HepG2 (cell line): Measurements from ENCODE around the gene FAM229A. TPM values are rescaled to one million over a fixed set of nuclear protein-coding genes. Genes with fewer than 3 reads are reported as not detected.

Experiments used
- ARNTL ChIP-seq: sonication (generic); formaldehyde crosslinking; IDR thresholded peaks from 2 replicates; pipeline ENCODE4 v1.4.0; 2020; ENCODE audit warnings: mild to moderate bottlenecking, missing genetic modification reagents
- CHCHD3 ChIP-seq: sonication (generic); formaldehyde crosslinking; IDR thresholded peaks from 2 replicates; pipeline ENCODE4 v1.8.0; 2022; ENCODE audit warnings: mild to moderate bottlenecking, missing genetic modification reagents, moderate library complexity
- CREB1 ChIP-seq, 2 experiments: fragments of 450-650 bp in 1 of 2; IDR thresholded peaks; 2 replicates each; pipeline ENCODE4 v1.6.1; 2016 to 2017; ENCODE audit warnings: control low read depth in 1 of 2, mild to moderate bottlenecking in 1 of 2, missing compliant biosample characterization in 1 of 2, missing genetic modification characterization in 1 of 2
- FOXP1 ChIP-seq, 2 experiments: fragments of 450-650 bp in 1 of 2; IDR thresholded peaks; 2 replicates each; pipeline ENCODE4 v1.6.1; 2017 to 2018; ENCODE audit warnings: antibody characterized with exemption in 1 of 2
- GABPA ChIP-seq, 2 experiments: IDR thresholded peaks; 2 replicates each; pipeline ENCODE4 v1.6.1; 2011 to 2016; ENCODE audit warnings: low read depth in 2 of 2, low read length in 1 of 2, missing biosample characterization in 1 of 2, missing genetic modification characterization in 1 of 2
- HOXA5 ChIP-seq: sonication (generic); formaldehyde crosslinking; IDR thresholded peaks from 2 replicates; pipeline ENCODE4 v1.4.0; 2020; ENCODE audit warnings: missing genetic modification reagents
- IKZF5 ChIP-seq: IDR thresholded peaks from 2 replicates; pipeline ENCODE4 v1.6.1; 2018; ENCODE audit warnings: missing genetic modification reagents, mild to moderate bottlenecking, missing compliant biosample characterization
- ISX ChIP-seq: sonication (generic); formaldehyde crosslinking; conservative IDR thresholded peaks from 2 replicates; pipeline ENCODE4 v1.5.0; 2020; ENCODE audit warnings: missing genetic modification reagents
- KLF12 ChIP-seq: sonication (generic); formaldehyde crosslinking; IDR thresholded peaks from 2 replicates; pipeline ENCODE4 v1.4.0; 2020; ENCODE audit warnings: missing genetic modification reagents, borderline replicate concordance
- POLR2AphosphoS5 ChIP-seq: IDR thresholded peaks from 2 replicates; pipeline ENCODE4 v1.6.1; 2012; ENCODE audit warnings: low read depth, low read length
- TSC22D2 ChIP-seq: sonication (generic); formaldehyde crosslinking; IDR thresholded peaks from 2 replicates; pipeline ENCODE4 v1.5.1; 2020; ENCODE audit warnings: missing genetic modification reagents, mild to moderate bottlenecking, borderline replicate concordance
- U2AF2 ChIP-seq: fragments of 200-400 bp; formaldehyde crosslinking; IDR thresholded peaks from 2 replicates; pipeline ENCODE4 v1.6.1; 2017; ENCODE audit warnings: low read depth, mild to moderate bottlenecking, low read length
- WIZ ChIP-seq: sonication (generic); formaldehyde crosslinking; IDR thresholded peaks from 2 replicates; pipeline ENCODE4 v1.5.1; 2020; ENCODE audit warnings: mild to moderate bottlenecking, missing genetic modification reagents
- ZNF333 ChIP-seq: sonication (generic); formaldehyde crosslinking; IDR thresholded peaks from 2 replicates; pipeline ENCODE4 v1.4.0; 2020; ENCODE audit warnings: mild to moderate bottlenecking, missing genetic modification reagents, borderline replicate concordance
- ZNF382 ChIP-seq: sonication (generic); formaldehyde crosslinking; IDR thresholded peaks from 2 replicates; pipeline ENCODE4 v1.5.0; 2020; ENCODE audit warnings: missing genetic modification reagents, mild to moderate bottlenecking, borderline replicate concordance
- ZNF549 ChIP-seq: sonication (generic); formaldehyde crosslinking; IDR thresholded peaks from 2 replicates; pipeline ENCODE4 v1.5.0; 2020; ENCODE audit warnings: missing genetic modification reagents
- ZNF761 ChIP-seq: sonication (generic); formaldehyde crosslinking; conservative IDR thresholded peaks from 2 replicates; pipeline ENCODE4 v1.4.0; 2020; ENCODE audit warnings: mild to moderate bottlenecking, missing genetic modification reagents
- ZNF770 ChIP-seq: sonication (generic); formaldehyde crosslinking; IDR thresholded peaks from 2 replicates; pipeline ENCODE4 v1.5.0; 2020; ENCODE audit warnings: mild to moderate bottlenecking, missing genetic modification reagents
- polyA plus RNA-seq, 8 experiments: library from polyadenylated mRNA; depleted of rRNA in 3 of 8; stranded (reverse) in 7 of 8; unstranded in 1 of 8; fragments of >200 nt; fragmentation: Illumina TruSeq in 4 of 8; extraction: Trizol in 4 of 8; gene quantifications; 2 replicates each; pipeline versions ENCODE4 v1.2.1 to v1.2.3, GENCODE V29; 2011 to 2016; ENCODE audit warnings: low read depth in 4 of 8, missing spikeins in 1 of 8, mixed read lengths in 1 of 8; ENCODE audit not compliant: insufficient read depth in 1 of 8
- total RNA-seq, 5 experiments: library from RNA; depleted of rRNA; stranded (reverse); fragments of >200 nt; fragmentation: Illumina TruSeq; extraction: Trizol; gene quantifications; 2 replicates each; pipeline ENCODE4 v1.2.3, GENCODE V29; 2016; ENCODE audit warnings: low read depth in 1 of 5
- TF ChIP-seq, protein P1 (sequence below): sonication (generic); formaldehyde crosslinking; IDR thresholded peaks from 2 replicates; pipeline ENCODE4 v1.8.0; 2022; ENCODE audit warnings: missing genetic modification reagents, mild to moderate bottlenecking, moderate library complexity, borderline replicate concordance
- TF ChIP-seq, protein P2 (sequence below): sonication (generic); formaldehyde crosslinking; IDR thresholded peaks from 2 replicates; pipeline ENCODE4 v1.5.0; 2020; ENCODE audit warnings: missing genetic modification reagents
- TF ChIP-seq, protein P3 (sequence below): sonication (generic); formaldehyde crosslinking; IDR thresholded peaks from 2 replicates; pipeline ENCODE4 v1.4.0; 2020; ENCODE audit warnings: missing genetic modification reagents

FAM229A gene
- total and polyA plus RNA-seq, 2 of the 13 experiments (the other 11 are each of a cell fraction or from before 2014, with no cell fraction given) = 3.2 to 17.6 TPM

- TF ChIP-seq POLR2AphosphoS5 (no peak), ZNF770 (no peak), CHCHD3 (CRISPR knock-in tag) (no peak), KLF12 (no peak), CREB1 (IDR thresholded peaks at IDR 0.05) (peak; percentile 73), CREB1 (CRISPR knock-in tag; IDR thresholded peaks at IDR 0.05) (no peak; the same call in 1 of the 2 replicates), ARNTL (CRISPR knock-in tag) (0 out of 2 replicates have a peak, but pooled peaks have one; percentile 16), GABPA (IDR thresholded peaks at IDR 0.05; ENCODE audit: low read depth, low read length) (no peak), GABPA (CRISPR knock-in tag; IDR thresholded peaks at IDR 0.05; ENCODE audit: low read depth) (0 out of 2 replicates have a peak, but pooled peaks have one; percentile 9), ZNF333 (CRISPR knock-in tag) (no peak), ZNF382 (CRISPR knock-in tag) (no peak), ZNF761 (CRISPR knock-in tag) (no peak), FOXP1 (IDR thresholded peaks at IDR 0.05) (no peak), FOXP1 (CRISPR knock-in tag; IDR thresholded peaks at IDR 0.05) (0 out of 2 replicates have a peak, but pooled peaks have one; percentile 7), ISX (CRISPR knock-in tag) (no peak), WIZ (CRISPR knock-in tag) (no peak), U2AF2 (no peak), IKZF5 (CRISPR knock-in tag) (peak; percentile 31; the same call in 1 of the 2 replicates), ZNF549 (no peak), TSC22D2 (CRISPR knock-in tag) (no peak), HOXA5 (0 out of 2 replicates have a peak, but pooled peaks have one; percentile 35)
- TF ChIP-seq, protein P1, sequence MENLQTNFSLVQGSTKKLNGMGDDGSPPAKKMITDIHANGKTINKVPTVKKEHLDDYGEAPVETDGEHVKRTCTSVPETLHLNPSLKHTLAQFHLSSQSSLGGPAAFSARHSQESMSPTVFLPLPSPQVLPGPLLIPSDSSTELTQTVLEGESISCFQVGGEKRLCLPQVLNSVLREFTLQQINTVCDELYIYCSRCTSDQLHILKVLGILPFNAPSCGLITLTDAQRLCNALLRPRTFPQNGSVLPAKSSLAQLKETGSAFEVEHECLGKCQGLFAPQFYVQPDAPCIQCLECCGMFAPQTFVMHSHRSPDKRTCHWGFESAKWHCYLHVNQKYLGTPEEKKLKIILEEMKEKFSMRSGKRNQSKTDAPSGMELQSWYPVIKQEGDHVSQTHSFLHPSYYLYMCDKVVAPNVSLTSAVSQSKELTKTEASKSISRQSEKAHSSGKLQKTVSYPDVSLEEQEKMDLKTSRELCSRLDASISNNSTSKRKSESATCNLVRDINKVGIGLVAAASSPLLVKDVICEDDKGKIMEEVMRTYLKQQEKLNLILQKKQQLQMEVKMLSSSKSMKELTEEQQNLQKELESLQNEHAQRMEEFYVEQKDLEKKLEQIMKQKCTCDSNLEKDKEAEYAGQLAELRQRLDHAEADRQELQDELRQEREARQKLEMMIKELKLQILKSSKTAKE (CRISPR knock-in tag) = peak; percentile 73; the same call in 1 of the 2 replicates
- TF ChIP-seq, protein P2, sequence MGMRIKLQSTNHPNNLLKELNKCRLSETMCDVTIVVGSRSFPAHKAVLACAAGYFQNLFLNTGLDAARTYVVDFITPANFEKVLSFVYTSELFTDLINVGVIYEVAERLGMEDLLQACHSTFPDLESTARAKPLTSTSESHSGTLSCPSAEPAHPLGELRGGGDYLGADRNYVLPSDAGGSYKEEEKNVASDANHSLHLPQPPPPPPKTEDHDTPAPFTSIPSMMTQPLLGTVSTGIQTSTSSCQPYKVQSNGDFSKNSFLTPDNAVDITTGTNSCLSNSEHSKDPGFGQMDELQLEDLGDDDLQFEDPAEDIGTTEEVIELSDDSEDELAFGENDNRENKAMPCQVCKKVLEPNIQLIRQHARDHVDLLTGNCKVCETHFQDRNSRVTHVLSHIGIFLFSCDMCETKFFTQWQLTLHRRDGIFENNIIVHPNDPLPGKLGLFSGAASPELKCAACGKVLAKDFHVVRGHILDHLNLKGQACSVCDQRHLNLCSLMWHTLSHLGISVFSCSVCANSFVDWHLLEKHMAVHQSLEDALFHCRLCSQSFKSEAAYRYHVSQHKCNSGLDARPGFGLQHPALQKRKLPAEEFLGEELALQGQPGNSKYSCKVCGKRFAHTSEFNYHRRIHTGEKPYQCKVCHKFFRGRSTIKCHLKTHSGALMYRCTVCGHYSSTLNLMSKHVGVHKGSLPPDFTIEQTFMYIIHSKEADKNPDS (CRISPR knock-in tag) = no peak
- TF ChIP-seq, protein P3, sequence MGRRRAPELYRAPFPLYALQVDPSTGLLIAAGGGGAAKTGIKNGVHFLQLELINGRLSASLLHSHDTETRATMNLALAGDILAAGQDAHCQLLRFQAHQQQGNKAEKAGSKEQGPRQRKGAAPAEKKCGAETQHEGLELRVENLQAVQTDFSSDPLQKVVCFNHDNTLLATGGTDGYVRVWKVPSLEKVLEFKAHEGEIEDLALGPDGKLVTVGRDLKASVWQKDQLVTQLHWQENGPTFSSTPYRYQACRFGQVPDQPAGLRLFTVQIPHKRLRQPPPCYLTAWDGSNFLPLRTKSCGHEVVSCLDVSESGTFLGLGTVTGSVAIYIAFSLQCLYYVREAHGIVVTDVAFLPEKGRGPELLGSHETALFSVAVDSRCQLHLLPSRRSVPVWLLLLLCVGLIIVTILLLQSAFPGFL (CRISPR knock-in tag) = no peak
Observed at GRCh38 chr1:32345289-32345827, 16.9 kb downstream of the FAM229A start (continued).
